Coronary artery (tissue), 2 donors: Measurements from ENCODE around the gene INTS1.

ENCODE experiments used
- DNase-seq: peaks from one replicate; pipeline ENCODE4 v3.0.0-alpha.2; 2017; ENCODE audit warnings: low spot score
- H3K27ac ChIP-seq, 2 donors: fragments of 200-600 bp; sonication (generic); one replicate each; pipeline ENCODE4 v1.5.1; 2016 to 2019
- H3K4me3 ChIP-seq: fragments of 200-600 bp; sonication (generic); 2 replicates; pipeline ENCODE4 v1.5.1; 2016; ENCODE audit warnings: mild to moderate bottlenecking, moderate library complexity
- TF ChIP-seq, protein P1 (sequence below): fragments of 200-600 bp; sonication (generic); IDR thresholded peaks from one replicate; pipeline ENCODE4 v1.5.1; 2019; ENCODE audit warnings: antibody characterized with exemption

Gene INTS1

GRCh38 chr7:1434165-1434718 is 69.9 kb downstream of the INTS1 start:
- no peak for DNase-seq
- no peak overlapping the region for H3K4me3 ChIP-seq
- no peak overlapping the region for H3K27ac ChIP-seq
- TF ChIP-seq, protein P1, sequence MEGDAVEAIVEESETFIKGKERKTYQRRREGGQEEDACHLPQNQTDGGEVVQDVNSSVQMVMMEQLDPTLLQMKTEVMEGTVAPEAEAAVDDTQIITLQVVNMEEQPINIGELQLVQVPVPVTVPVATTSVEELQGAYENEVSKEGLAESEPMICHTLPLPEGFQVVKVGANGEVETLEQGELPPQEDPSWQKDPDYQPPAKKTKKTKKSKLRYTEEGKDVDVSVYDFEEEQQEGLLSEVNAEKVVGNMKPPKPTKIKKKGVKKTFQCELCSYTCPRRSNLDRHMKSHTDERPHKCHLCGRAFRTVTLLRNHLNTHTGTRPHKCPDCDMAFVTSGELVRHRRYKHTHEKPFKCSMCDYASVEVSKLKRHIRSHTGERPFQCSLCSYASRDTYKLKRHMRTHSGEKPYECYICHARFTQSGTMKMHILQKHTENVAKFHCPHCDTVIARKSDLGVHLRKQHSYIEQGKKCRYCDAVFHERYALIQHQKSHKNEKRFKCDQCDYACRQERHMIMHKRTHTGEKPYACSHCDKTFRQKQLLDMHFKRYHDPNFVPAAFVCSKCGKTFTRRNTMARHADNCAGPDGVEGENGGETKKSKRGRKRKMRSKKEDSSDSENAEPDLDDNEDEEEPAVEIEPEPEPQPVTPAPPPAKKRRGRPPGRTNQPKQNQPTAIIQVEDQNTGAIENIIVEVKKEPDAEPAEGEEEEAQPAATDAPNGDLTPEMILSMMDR = no peak

DNA sequence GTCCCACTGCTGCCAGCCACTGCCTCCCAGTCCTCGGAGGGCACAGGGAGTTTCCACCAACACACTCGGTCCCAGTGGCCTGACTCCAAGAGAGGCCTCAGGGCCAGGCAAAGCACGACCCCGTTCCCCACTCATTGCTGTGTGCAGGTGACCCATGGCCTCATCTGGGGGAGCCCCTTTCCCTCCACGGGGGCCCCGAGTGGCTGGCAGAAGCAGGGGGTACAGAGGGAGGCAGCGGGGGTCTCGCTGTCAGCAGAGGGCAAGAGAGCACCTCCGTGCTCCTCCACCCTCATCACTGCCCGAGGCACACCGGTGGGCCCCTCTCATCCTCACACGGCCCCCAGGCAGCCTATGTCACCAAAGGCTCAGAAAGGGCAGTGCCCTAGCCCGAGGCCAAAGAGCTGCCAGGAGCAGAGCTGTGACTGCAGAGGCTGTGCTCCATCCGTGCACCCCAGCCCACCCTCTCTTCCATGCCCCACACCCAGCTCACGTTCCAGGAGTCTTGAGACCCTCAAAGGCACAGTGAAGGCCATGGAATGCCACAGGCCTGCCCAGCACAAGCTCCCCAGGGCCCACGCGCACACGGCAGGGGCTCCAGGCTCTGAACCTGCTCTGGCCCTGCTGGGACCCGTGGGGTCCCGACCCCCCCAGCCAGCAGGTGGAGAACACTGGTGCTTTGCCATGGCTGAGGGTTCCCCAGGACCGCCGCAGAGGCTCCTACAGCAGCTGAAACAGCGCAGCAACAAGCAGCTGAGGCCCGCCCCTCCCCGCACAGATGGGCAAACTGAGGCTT is 70.9 kb downstream of the INTS1 start:
- TF ChIP-seq, protein P1 = no peak
- DNase-seq = no peak
- no peak overlapping the region for H3K4me3 ChIP-seq
- H3K27ac ChIP-seq = no peak overlapping the region

GRCh38 chr7:1432411-1433082 is 71.6 kb downstream of the INTS1 start:
- Histone ChIP-seq H3K27ac (no peak overlapping the region), H3K4me3 (no peak overlapping the region)
- TF ChIP-seq, protein P1 = peak; percentile 90
- peak; percentile 82 for DNase-seq

GRCh38 chr7:1431634-1432380 is 72.4 kb downstream of the INTS1 start:
- Histone ChIP-seq H3K4me3 (no peak overlapping the region), H3K27ac (no peak overlapping the region)
- TF ChIP-seq, protein P1 = no peak
- no peak for DNase-seq

GRCh38 chr7:1431226-1431625 is 73.0 kb downstream of the INTS1 start:
- Histone ChIP-seq H3K27ac (no peak overlapping the region), H3K4me3 (no peak overlapping the region)
- no peak for DNase-seq
- TF ChIP-seq, protein P1 = no peak

- Histone ChIP-seq H3K27ac (no peak overlapping the region), H3K4me3 (no peak overlapping the region)
- DNase-seq = no peak
- TF ChIP-seq, protein P1 = no peak
These were observed 73.9 kb downstream of the INTS1 start for GRCh38 chr7:1430056-1430845.
